Calu3 (cell line): ENCODE measurements around the gene PYGO1. TPM values are rescaled to one million over a fixed set of nuclear protein-coding genes. Genes with fewer than 3 reads are reported as not detected.
"Not testable (repeated sequence)": the region's sequence is repeated elsewhere in the genome, so short reads cannot be mapped to it uniquely, and the experiment has no call there.

Source experiments
- BruUV-seq: library from RNA; stranded (reverse); fragments of 400-500 nt; replicated peaks from 2 replicates; lab custom pipeline; 2021; lab: Mats Ljungman, UMichigan
- CTCF ChIA-PET: fragments of 300-600 bp; sonication (Branson Sonifier 250); formaldehyde crosslinking; loops from one replicate; lab custom pipeline; 2022; ENCODE audit warnings: antibody characterized with exemption; lab: Charles Lee
- DNase-seq: peaks from one replicate; pipeline ENCODE4 v3.0.0; 2022
- H3K27ac Mint-ChIP-seq: one replicate; pipeline ENCODE4 v1.8.0; 2022; ENCODE audit warnings: mixed read lengths; ENCODE audit not compliant: unreplicated experiment
- H3K27me3 Mint-ChIP-seq: one replicate; pipeline ENCODE4 v1.8.0; 2022; ENCODE audit warnings: mixed read lengths; ENCODE audit not compliant: unreplicated experiment
- H3K36me3 Mint-ChIP-seq: one replicate; pipeline ENCODE4 v1.8.0; 2022; ENCODE audit warnings: mild to moderate bottlenecking, moderate library complexity, mixed read lengths; ENCODE audit not compliant: insufficient read depth, unreplicated experiment
- H3K4me1 Mint-ChIP-seq: one replicate; pipeline ENCODE4 v1.8.0; 2022; ENCODE audit warnings: mild to moderate bottlenecking, low read depth, mixed read lengths; ENCODE audit not compliant: unreplicated experiment
- H3K4me3 Mint-ChIP-seq: one replicate; pipeline ENCODE4 v1.8.0; 2022; ENCODE audit warnings: mild to moderate bottlenecking, low read depth, moderate library complexity, mixed read lengths; ENCODE audit not compliant: unreplicated experiment
- H3K9me3 Mint-ChIP-seq: one replicate; pipeline ENCODE4 v1.8.0; 2022; ENCODE audit warnings: low read depth, mixed read lengths; ENCODE audit not compliant: unreplicated experiment
- CTCF ChIP-seq: fragments of 200-600 bp; IDR thresholded peaks from one replicate; pipeline ENCODE4 v1.8.0; 2022; ENCODE audit warnings: antibody characterized with exemption; ENCODE audit not compliant: unreplicated experiment
- intact Hi-C: fragments of 100-400 bp; cut with micrococcal nuclease; formaldehyde crosslinking; loops from one replicate; pipeline ENCODE4 v1.10.0; 2022; ENCODE audit not compliant: unreplicated experiment
- total RNA-seq: library from RNA; stranded (reverse); gene quantifications from 2 replicates; pipeline ENCODE4 v1.2.3, GENCODE V29; 2022

PYGO1 gene
- total RNA-seq, 1 experiment from 2014 or later, result 2.8 TPM

DNA sequence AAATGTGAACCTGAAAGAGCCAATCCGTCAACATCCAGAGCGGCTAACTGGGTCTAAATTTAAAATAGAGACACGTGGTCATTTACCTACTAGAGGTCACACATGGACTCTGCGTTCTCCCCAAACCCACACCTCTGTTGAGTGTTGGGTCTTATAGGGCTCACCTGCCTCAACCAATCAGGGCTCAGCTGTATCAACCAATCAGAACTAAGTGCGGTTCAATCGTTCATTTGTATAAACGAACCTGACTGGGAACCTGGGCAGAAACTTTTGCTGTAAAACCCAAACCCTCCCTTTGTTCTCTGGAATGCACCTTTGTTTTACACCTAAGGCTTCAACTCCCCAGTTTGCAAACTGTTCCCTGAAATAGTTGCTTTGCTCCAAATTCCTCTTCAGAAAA is 89.0 kb downstream of the PYGO1 start:
- H3K27ac Mint-ChIP-seq, result peak overlapping the region; percentile 37
- no peaks in the 10 kb centered on the region for H3K4me1 Mint-ChIP-seq
- H3K36me3 Mint-ChIP-seq, result peaks cover 10% of the 10 kb centered on the region
- TF ChIP-seq CTCF, result no peak
- CTCF ChIA-PET, result no interaction called here
- peak overlapping the region; percentile 76 for H3K4me3 Mint-ChIP-seq
- no peaks in the 10 kb centered on the region for H3K27me3 Mint-ChIP-seq
- no peaks in the 10 kb centered on the region for H3K9me3 Mint-ChIP-seq
- DNase-seq, result no peak
- intact Hi-C loops, result no loop called here
- no TSS peak for BruUV-seq

GRCh38 chr15:55498109-55498938 is 89.8 kb downstream of the PYGO1 start:
- H3K9me3 Mint-ChIP-seq, H3K4me1 Mint-ChIP-seq, H3K27me3 Mint-ChIP-seq, H3K36me3 Mint-ChIP-seq, BruUV-seq, intact Hi-C loops: not testable (repeated sequence)
- Mint-ChIP-seq H3K27ac (peak overlapping the region; percentile 37), H3K4me3 (peak overlapping the region; percentile 76)
- CTCF ChIA-PET, result interaction anchor here (0.5 to 1.0 kb wide), 4 partner anchors 19 to 100 kb away, joined by 3 to 4 read pairs (median 3); no protein-coding TSS in a partner anchor
- peak; percentile 91 for DNase-seq

DNA sequence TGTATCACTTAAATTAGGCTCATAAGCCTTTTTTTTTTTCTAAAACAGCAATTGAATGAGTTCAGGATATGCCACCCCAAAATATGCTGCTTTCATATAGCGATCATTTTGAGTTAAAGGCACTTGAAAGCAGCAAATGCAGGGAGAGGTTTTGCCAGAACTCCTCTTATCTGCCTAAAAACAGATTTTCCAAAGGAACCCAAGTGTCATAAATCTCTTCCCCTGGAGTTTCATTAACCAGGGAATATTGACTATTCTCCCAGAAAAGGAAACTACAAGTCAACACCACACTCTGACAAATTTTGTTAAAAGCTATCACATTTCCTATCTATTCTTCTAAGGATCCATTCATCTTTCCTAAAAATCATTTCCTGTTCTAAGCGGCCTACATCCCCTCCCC is 91.4 kb downstream of the PYGO1 start:
- Mint-ChIP-seq H3K27me3 (no peaks in the 10 kb centered on the region), H3K27ac (no peak overlapping the region), H3K4me3 (no peak overlapping the region), H3K36me3 (peaks cover 10% of the 10 kb centered on the region), H3K4me1 (no peaks in the 10 kb centered on the region), H3K9me3 (no peaks in the 10 kb centered on the region)
- no peak for DNase-seq
- no peak for TF ChIP-seq CTCF
- CTCF ChIA-PET, result no interaction called here
- intact Hi-C loops, result no loop called here
- no TSS peak for BruUV-seq

DNA sequence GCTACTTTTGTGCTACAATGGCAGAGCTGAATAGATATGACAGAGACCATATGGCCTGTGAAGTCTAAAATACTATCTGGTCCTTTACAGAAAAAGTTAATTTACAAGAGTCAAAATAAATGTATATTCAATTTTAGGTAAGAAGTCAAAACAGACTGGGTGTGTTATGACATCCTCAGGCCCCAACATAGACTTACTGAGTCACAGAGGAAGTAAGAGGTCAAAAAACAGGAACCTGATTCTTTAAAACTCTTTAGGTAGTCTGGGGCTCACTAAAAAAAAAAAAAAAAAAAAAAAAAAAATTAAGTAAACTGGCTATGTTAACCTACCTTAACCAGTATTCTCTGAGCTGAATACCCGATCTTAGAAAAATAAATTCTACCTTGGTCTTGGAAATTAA is 93.2 kb downstream of the PYGO1 start:
- Mint-ChIP-seq H3K4me1 (no peaks in the 10 kb centered on the region), H3K36me3 (peaks cover 10% of the 10 kb centered on the region), H3K27ac (no peak overlapping the region), H3K27me3 (no peaks in the 10 kb centered on the region), H3K4me3 (no peak overlapping the region), H3K9me3 (no peaks in the 10 kb centered on the region)
- intact Hi-C loops, result no loop called here
- TF ChIP-seq CTCF, result no peak
- CTCF ChIA-PET, result interaction anchor here (0.6 to 1.0 kb wide), 3 partner anchors 70 to 262 kb away, joined by 3 to 4 read pairs (median 3); no protein-coding TSS in a partner anchor
- BruUV-seq, result no TSS peak
- no peak for DNase-seq

- H3K27ac Mint-ChIP-seq, H3K9me3 Mint-ChIP-seq, H3K27me3 Mint-ChIP-seq, H3K36me3 Mint-ChIP-seq, H3K4me1 Mint-ChIP-seq, intact Hi-C loops, BruUV-seq, H3K4me3 Mint-ChIP-seq: not testable (repeated sequence)
- CTCF ChIA-PET, result interaction anchor here (0.7 kb wide), 2 partner anchors 50 to 139 kb away, joined by 3 to 5 read pairs; no protein-coding TSS in a partner anchor
- peak; percentile 43 for DNase-seq
Observed at GRCh38 chr15:55488952-55489600, 99.1 kb downstream of the PYGO1 start.

Other genes starting within 250 kb of the PYGO1 start
- 54.5 and 54.6 TPM in 2 replicates for gene CCPG1, start 180.0 kb downstream of the PYGO1 start, total RNA-seq
- 2.9 and 3.1 TPM in 2 replicates for gene PIERCE2, start 179.8 kb downstream of the PYGO1 start, total RNA-seq
- 1.7 and 3.3 TPM in 2 replicates for gene DNAAF4, start 80.1 kb downstream of the PYGO1 start, total RNA-seq
- gene PRTG, start 154.8 kb upstream of the PYGO1 start, total RNA-seq, result 6.6 and 12.0 TPM in 2 replicates